OCI-LY1 (cell line): ENCODE measurements around the gene IRF2BP2.

Experiments
- H2AFZ ChIP-seq: fragments of 200-600 bp; sonication (generic), shearing (Covaris generic); 2 replicates; pipeline ENCODE4 v1.6.0; 2014; ENCODE audit warnings: antibody characterized with exemption, mild to moderate bottlenecking, low read length
- H3F3A ChIP-seq: fragments of 200-600 bp; sonication (generic), shearing (Covaris generic); 2 replicates; pipeline ENCODE4 v1.6.0; 2014; ENCODE audit warnings: mild to moderate bottlenecking, antibody characterized with exemption, low read length, moderate library complexity; ENCODE audit not compliant: insufficient read depth
- H3K27ac ChIP-seq: fragments of 200-600 bp; sonication (generic); 2 replicates; pipeline ENCODE4 v1.5.1; 2014; ENCODE audit warnings: low read length, mixed run types, mild to moderate bottlenecking, low read depth; ENCODE audit not compliant: poor library complexity, severe bottlenecking
- H3K27me3 ChIP-seq: fragments of 200-600 bp; sonication (generic); 2 replicates; pipeline ENCODE4 v1.6.0; 2014; ENCODE audit warnings: antibody characterized with exemption, mild to moderate bottlenecking, low read length, moderate library complexity; ENCODE audit not compliant: insufficient read depth
- H3K36me3 ChIP-seq: fragments of 200-600 bp; sonication (generic); 2 replicates; pipeline ENCODE4 v1.6.1; 2014; ENCODE audit warnings: mild to moderate bottlenecking, antibody characterized with exemption, low read length, moderate library complexity, mixed read lengths; ENCODE audit not compliant: insufficient read depth
- H3K4me1 ChIP-seq: fragments of 200-600 bp; sonication (generic); 2 replicates; pipeline ENCODE4 v1.5.1; 2014; ENCODE audit warnings: mild to moderate bottlenecking, low read length, moderate library complexity; ENCODE audit not compliant: insufficient read depth, severe bottlenecking
- H3K4me2 ChIP-seq: fragments of 200-600 bp; sonication (generic), shearing (Covaris generic); 2 replicates; pipeline ENCODE4 v1.6.1; 2014; ENCODE audit warnings: low read length
- H3K4me3 ChIP-seq: fragments of 200-600 bp; sonication (generic); 2 replicates; pipeline ENCODE4 v1.5.1; 2014; ENCODE audit warnings: low read length, low read depth, mild to moderate bottlenecking, mixed read lengths; ENCODE audit not compliant: poor library complexity, severe bottlenecking
- H3K79me2 ChIP-seq: fragments of 200-600 bp; shearing (Covaris generic); 2 replicates; pipeline ENCODE4 v1.6.1; 2016; ENCODE audit warnings: mixed run types, low read length, mixed read lengths; ENCODE audit not compliant: insufficient read depth
- H3K9ac ChIP-seq: fragments of 200-600 bp; sonication (generic), shearing (Covaris generic); 2 replicates; pipeline ENCODE4 v1.6.1; 2014; ENCODE audit warnings: mild to moderate bottlenecking, low read length, mixed read lengths
- H3K9me2 ChIP-seq: fragments of 200-600 bp; sonication (generic), shearing (Covaris generic); 2 replicates; pipeline ENCODE4 v1.6.1; 2014; ENCODE audit warnings: low read depth, mild to moderate bottlenecking, low read length, mixed read lengths
- H3K9me3 ChIP-seq: fragments of 200-600 bp; shearing (Covaris generic); 2 replicates; pipeline ENCODE4 v1.6.1; 2014; ENCODE audit warnings: low read length, mixed read lengths
- H4K20me1 ChIP-seq: fragments of 200-600 bp; sonication (generic), shearing (Covaris generic); 2 replicates; pipeline ENCODE4 v1.6.0; 2016; ENCODE audit warnings: mild to moderate bottlenecking, low read length; ENCODE audit not compliant: insufficient read depth
- EZH2 ChIP-seq: fragments of 200-600 bp; sonication (generic), shearing (Covaris generic); IDR thresholded peaks from 2 replicates; pipeline ENCODE4 v1.8.0; 2017; ENCODE audit warnings: borderline replicate concordance, mixed run types, mild to moderate bottlenecking, antibody characterized with exemption, low read length, moderate library complexity, mixed read lengths
- TF ChIP-seq, protein P1 (sequence below): fragments of 200-600 bp; sonication (generic), shearing (Covaris generic); IDR thresholded peaks from 2 replicates; pipeline ENCODE4 v1.5.1; 2017; ENCODE audit warnings: mild to moderate bottlenecking, antibody characterized with exemption, low read length, moderate library complexity, mixed read lengths

The IRF2BP2 gene

DNA sequence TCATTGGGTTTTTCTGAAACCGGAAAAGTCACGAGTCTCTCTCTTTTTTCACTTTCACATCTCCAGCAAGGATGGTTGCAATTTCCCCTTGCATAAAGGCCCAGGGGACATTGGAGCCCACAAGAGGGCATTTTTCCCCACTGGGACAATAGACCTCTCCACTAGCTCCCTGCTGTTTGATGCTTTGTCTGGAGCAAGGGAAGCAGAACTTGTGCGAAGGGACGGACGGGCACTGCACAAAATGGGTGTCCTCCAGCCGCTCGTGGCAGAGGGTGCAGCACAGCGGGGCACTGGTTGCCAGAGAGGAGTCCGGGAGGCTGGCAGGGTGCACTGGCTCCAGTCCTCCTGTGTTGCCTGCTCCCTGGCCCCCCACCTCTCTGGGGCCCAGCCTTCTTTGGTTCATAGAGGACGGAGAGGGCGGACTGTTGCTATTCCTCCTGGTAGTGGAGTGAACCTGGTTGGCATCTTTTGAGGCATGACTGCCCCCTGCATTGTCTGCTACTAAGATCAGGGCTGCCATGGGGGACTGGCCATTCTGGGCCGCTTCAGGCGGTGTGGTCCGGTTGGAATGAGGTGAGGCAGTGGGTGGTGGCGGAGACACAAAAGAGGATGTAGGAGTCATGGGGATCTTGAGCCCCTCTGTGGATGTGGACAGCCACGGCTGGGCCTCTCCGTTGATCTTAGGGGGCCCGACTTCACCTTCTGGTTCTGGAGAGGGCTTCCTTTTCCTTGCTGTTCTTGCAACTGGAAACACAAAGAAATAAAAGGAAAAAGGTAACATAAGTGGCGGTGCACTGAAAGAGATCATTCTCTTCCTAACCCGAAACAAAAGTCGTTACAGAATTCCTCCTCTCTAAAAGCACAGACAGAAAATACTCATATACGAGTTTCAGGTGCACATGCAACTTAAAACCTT, 2.6 kb downstream of the IRF2BP2 start:
- Histone ChIP-seq H3K4me2 (peak overlapping the region; percentile 79), H3K27me3 (no peaks in the 10 kb centered on the region), H3K9me3 (no peaks in the 10 kb centered on the region), H3K79me2 (peaks cover 43% of the 10 kb centered on the region), H4K20me1 (no peaks in the 10 kb centered on the region), H3K9ac (peak overlapping the region; percentile 82), H3F3A (peaks cover 5% of the 10 kb centered on the region; the same call in 1 of the 2 replicates), H2AFZ (no peak overlapping the region), H3K27ac (peak overlapping the region; percentile 85), H3K4me1 (peaks cover 76% of the 10 kb centered on the region), H3K9me2 (no peaks in the 10 kb centered on the region), H3K36me3 (peaks cover 31% of the 10 kb centered on the region), H3K4me3 (peak overlapping the region; percentile 64)
- TF ChIP-seq EZH2, result no peak
- TF ChIP-seq, protein P1, sequence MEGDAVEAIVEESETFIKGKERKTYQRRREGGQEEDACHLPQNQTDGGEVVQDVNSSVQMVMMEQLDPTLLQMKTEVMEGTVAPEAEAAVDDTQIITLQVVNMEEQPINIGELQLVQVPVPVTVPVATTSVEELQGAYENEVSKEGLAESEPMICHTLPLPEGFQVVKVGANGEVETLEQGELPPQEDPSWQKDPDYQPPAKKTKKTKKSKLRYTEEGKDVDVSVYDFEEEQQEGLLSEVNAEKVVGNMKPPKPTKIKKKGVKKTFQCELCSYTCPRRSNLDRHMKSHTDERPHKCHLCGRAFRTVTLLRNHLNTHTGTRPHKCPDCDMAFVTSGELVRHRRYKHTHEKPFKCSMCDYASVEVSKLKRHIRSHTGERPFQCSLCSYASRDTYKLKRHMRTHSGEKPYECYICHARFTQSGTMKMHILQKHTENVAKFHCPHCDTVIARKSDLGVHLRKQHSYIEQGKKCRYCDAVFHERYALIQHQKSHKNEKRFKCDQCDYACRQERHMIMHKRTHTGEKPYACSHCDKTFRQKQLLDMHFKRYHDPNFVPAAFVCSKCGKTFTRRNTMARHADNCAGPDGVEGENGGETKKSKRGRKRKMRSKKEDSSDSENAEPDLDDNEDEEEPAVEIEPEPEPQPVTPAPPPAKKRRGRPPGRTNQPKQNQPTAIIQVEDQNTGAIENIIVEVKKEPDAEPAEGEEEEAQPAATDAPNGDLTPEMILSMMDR, result peak; percentile 17; the same call in 1 of the 2 replicates

DNA sequence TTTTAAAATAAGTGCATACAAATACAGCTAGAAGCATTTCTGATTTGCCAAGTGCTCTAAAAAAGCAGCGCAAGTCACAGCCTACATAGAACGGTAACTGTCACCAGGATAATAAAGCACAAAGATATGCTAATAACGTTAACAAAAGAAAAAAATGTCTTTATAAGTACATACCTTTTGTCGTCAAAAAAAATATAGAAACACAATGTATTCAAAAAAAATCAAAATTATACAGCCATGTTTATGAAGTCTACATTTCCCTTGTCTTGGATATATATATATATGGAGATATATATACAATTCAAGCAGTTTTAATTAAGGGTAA, 3.2 kb downstream of the IRF2BP2 start:
- peak overlapping the region; percentile 64 for H3K4me3 ChIP-seq
- H3K27me3 ChIP-seq, result no peaks in the 10 kb centered on the region
- peaks cover 8% of the 10 kb centered on the region; the same call in 1 of the 2 replicates for H3F3A ChIP-seq
- H3K79me2 ChIP-seq, result peaks cover 43% of the 10 kb centered on the region
- H3K9me2 ChIP-seq, result no peaks in the 10 kb centered on the region
- H3K9me3 ChIP-seq, result no peaks in the 10 kb centered on the region
- H3K9ac ChIP-seq, result peak overlapping the region; percentile 82
- H4K20me1 ChIP-seq, result no peaks in the 10 kb centered on the region
- TF ChIP-seq EZH2, result no peak
- TF ChIP-seq, protein P1, result no peak
- no peak overlapping the region for H2AFZ ChIP-seq
- peak overlapping the region; percentile 85 for H3K27ac ChIP-seq
- peak overlapping the region; percentile 79 for H3K4me2 ChIP-seq
- H3K4me1 ChIP-seq, result peaks cover 76% of the 10 kb centered on the region
- peaks cover 31% of the 10 kb centered on the region for H3K36me3 ChIP-seq

DNA sequence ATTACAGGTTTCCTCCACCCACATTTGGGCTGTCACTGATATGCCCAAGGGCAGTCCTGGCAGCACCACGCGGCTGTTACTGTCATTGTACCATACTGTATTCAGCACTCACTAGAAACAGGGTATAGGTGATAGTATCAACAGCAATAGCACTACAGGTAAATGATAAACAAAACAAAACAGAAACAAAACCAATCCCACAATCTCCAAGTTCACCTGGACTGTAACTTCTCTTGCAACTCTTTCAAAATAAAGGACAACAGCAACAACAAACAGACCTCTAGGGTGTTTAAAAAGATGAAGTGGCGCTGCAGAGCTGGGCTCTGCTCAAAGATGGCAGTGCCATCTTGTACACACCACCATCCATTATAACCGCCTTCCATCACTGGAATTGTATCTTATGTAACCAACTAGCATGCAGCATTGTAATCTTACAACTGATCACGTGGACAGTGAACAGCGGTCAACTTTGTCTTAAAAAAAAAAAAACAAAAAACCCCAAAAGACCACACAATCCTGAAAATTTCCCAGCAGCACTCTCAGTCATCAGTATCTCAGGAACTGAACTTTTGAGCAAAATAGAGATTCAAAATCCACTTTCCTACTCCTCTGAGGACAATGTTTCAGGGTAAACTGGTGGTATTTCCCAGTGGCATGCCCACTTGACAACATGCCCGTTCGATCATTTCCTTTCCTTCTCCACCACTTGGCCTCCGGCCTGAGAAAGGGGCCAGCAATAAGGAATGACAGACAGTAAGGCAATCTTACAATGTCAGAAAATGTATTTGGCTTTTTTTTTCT, 3.8 kb downstream of the IRF2BP2 start:
- no peaks in the 10 kb centered on the region for H4K20me1 ChIP-seq
- H3K27ac ChIP-seq, result peak overlapping the region; percentile 85
- H3K4me2 ChIP-seq, result peak overlapping the region; percentile 79
- TF ChIP-seq, protein P1, result peak; percentile 47
- TF ChIP-seq EZH2, result no peak
- peak overlapping the region; percentile 64 for H3K4me3 ChIP-seq
- no peaks in the 10 kb centered on the region for H3K9me3 ChIP-seq
- peaks cover 12% of the 10 kb centered on the region; the same call in 1 of the 2 replicates for H3F3A ChIP-seq
- H3K27me3 ChIP-seq, result no peaks in the 10 kb centered on the region
- no peaks in the 10 kb centered on the region for H3K9me2 ChIP-seq
- H3K9ac ChIP-seq, result peak overlapping the region; percentile 27
- no peak overlapping the region for H2AFZ ChIP-seq
- peaks cover 76% of the 10 kb centered on the region for H3K4me1 ChIP-seq
- peaks cover 43% of the 10 kb centered on the region for H3K79me2 ChIP-seq
- H3K36me3 ChIP-seq, result peaks cover 31% of the 10 kb centered on the region
